Measurements from ENCODE around the gene MAPKAP1. TPM values are rescaled to one million over a fixed set of nuclear protein-coding genes. Genes with fewer than 3 reads are reported as not detected.

The MAPKAP1 gene
- total RNA-seq, result 109 and 116 TPM in 2 replicates
- 98.3 TPM for polyA plus RNA-seq (2012)

GRCh38 chr9:125706651-125707471 lies at the start of gene MAPKAP1:
TSS of gene MAPKAP1 (minus strand) at chr9:125707208. CDS start at chr9:125672574, 34,634 bp downstream.
- peak; percentile 97 for DNase-seq (ENCODE audit: low read depth)

- no peak for DNase-seq (ENCODE audit: low read depth)
These were observed 49.5 kb upstream of the MAPKAP1 start for GRCh38 chr9:125756518-125756917.

GRCh38 chr9:125755340-125755739 lies 48.3 kb upstream of the MAPKAP1 start:
- no peak for DNase-seq (ENCODE audit: low read depth)

DNA sequence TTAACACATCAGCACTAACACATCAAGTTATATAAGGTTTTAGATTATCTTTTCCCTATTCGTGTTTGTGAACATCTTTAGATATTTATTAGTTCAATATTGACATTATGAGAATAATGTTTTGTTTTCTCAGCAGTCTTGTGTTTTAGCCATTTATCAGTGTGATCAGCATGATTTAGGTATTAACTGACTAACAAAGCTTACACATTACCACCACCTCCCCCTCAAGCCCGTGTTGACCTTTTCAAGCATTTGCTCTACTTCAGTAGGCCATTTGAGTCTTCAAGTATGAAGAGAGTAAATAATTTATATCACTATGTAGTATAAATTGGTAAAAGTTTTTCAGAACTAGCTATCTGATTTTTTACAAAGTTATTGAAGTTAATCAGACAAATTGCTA lies 47.1 kb upstream of the MAPKAP1 start:
- no peak for DNase-seq (ENCODE audit: low read depth)

DNA sequence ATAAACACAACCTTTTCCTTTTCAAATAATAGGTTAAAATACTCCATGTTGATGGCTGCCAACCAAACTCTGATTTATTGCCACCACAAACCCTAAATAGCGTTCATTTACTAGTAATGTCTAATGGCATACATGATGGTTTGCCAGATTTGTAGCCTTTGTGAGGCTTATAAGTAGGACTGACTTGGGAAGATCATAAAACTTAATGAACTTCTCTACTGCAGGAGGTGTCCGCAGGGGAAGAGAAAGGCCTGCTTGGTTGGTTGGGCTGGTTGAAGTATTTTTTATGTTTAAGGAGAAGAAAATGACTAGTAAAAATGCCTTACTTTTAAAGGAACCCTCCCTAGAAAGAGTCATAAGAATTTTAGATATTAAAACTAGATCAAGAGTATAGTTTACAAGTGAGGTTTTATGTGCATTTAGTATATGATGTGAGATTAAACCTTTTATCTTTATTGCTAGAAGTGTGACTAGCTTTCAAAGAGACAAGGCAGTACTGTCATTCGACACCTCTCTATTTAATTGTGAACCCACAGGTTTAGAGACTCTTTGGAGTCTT lies 45.1 kb upstream of the MAPKAP1 start:
- DNase-seq (ENCODE audit: low read depth), result no peak

- no peak for DNase-seq (ENCODE audit: low read depth)
These were observed 43.6 kb upstream of the MAPKAP1 start for GRCh38 chr9:125750627-125751011.

DNA sequence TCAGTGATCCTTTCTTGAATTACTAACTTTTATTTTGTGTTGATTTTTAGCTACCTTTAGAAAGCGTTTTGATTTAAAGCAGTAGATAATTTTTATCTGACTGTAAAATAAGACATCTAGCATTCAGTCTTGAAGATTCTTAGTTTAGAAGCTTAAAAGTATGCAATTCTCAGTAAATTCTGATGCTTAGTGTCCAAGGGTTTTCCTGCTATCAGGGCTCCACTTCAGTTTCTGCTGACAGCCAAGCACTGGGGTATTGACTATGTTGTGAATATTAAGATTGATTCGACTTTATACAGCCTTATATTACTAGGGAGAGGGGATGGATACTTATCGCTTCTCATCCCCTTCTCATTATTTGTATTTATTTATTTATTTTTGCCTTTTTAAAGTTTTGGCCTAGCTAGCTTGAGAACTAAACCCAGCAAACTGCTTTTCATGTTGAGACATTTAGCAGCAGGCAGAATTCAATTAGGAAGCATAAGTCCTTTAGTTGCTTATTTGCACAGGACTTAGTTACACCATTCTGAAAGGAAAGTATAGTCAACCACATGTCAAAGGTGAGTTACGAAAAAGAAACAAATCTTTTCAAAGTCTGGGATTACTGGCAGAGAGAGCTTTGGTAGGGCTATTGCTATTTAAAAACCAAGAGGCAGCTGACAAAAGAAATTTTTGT lies 43.1 kb upstream of the MAPKAP1 start:
- DNase-seq (ENCODE audit: low read depth), result no peak

GRCh38 chr9:125749287-125749935 lies 42.4 kb upstream of the MAPKAP1 start:
- no peak for DNase-seq (ENCODE audit: low read depth)

DNA sequence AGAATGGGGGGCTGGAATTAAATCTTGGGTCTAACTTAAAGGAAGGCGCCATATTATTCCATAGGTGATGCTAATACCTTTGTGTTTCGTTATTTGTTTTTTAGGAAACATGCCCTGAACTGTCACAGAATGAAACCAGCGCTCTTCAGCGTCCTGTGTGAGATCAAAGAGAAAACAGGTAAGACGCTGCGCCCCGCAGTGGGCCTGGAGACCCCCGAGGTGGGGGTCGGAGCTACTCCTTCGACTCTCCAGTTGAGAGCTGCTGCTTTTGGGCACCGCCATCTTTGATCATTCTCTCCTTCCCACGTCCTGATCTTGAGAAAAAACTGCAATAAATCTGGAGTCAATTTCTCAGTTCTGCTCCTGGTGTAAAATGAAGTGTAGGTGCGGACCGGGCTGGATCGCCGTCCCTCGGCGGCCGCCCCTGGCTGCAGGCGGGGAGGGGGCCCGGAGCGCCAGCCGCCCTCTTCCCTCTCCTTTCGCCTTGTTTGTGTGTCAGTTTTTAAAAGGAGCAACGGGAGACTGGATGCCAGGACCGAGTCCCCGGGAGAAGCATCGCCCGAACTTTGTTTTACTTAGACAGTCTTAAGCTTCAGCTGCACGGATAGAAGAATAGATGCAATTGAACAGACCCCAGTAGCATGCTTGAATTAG lies 41.6 kb upstream of the MAPKAP1 start:
- DNase-seq (ENCODE audit: low read depth), result no peak

- DNase-seq (ENCODE audit: low read depth), result peak; percentile 49
These were observed 40.9 kb upstream of the MAPKAP1 start for GRCh38 chr9:125747765-125748445.

GRCh38 chr9:125747053-125747764 lies 40.2 kb upstream of the MAPKAP1 start, which contains the start of gene PBX3:
TSS of gene PBX3 (plus strand) at chr9:125747373.
- peak; percentile 55 for DNase-seq (ENCODE audit: low read depth)

DNA sequence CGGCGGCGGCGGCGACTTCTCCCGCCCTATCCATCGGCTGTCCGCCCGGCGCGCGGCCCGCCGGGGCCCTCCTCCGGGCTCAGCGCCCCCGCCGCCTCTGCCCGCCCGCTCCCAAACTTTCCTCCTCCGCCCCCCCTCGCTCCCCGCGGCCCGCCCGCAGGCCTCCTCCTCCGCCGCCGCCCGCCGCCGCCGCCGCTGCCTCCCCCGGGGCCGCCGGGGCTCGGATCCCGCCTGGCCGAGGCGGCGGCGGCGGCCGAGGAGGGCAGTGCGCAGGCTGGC lies 39.7 kb upstream of the MAPKAP1 start:
- DNase-seq (ENCODE audit: low read depth), result no peak

DNA sequence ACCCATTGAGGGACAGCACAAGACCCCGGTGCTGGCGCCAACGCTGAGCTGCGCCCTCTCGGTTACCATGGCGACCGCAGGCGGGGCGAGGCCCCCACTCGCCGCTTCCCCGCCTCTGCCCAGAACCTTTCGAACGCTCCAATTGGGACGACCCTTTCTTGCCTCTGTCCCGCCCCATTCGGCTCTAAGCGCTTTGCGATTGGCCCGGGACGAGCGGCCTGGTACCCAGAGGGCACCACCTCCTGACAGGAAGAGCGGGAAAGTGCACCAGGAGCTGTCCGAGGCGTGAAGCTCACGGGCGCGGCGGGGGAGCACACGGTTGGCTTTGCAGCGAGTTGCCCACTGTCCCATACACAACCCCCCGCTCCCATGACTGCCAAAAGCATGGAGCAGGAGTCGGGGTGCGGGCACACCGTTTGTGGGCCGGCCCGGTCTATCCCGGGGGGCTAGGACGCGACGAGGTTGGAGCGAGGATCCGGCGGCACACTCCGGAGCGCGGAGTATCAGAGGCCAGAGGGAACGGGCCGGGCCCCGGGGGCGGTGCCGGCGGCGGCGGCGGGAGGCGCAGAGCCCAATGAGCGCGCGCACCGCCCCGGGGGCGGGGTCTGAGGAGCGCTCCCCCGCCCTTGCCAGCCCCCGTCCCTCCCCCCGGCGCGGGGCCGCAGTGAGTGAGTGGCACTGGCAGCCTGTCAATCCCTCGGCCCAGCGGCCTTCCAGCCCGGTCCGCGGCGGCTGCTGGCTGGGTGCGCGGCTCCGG lies 39.2 kb upstream of the MAPKAP1 start:
- DNase-seq (ENCODE audit: low read depth), result peak; percentile 97

DNA sequence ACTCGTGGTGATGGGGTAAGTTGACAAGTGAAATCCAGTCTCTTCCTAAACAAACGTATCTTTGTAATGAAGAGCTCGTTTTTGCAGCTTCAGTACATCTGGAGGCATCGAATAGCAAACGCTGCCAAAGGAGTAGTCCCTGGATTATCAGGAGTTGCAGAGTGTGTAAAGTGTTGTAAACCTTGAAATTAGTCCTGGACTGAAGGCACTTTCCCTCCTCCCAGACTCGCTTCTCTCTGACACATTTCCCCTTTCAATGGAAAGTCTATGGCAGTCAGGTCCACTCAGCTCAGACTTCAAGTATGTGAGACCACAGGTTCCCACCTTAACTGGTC lies 38.6 kb upstream of the MAPKAP1 start:
- no peak for DNase-seq (ENCODE audit: low read depth)

- no peak for DNase-seq (ENCODE audit: low read depth)
These were observed 38.0 kb upstream of the MAPKAP1 start for GRCh38 chr9:125745018-125745417.

DNA sequence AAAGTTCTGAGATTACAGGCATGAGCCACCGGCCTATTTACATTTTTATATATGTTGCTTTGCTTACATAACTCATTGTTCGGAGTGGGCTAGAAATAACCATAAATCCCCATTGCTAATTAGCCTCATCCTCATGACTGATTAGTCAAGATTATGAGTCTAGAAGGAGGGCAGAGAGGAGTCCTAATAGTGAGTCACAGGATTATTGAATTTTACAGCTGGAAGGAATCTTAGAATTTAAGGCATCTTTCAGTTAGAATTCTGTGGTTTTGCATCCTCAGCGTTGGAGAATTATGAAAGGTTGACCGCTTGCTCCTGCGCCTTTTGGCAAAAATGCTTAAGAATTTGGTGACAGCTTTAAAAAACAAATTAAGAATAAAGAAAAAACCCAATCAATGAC lies 37.6 kb upstream of the MAPKAP1 start:
- peak; percentile 42 for DNase-seq (ENCODE audit: low read depth)

- DNase-seq (ENCODE audit: low read depth), result peak; percentile 14
These were observed 36.8 kb upstream of the MAPKAP1 start for GRCh38 chr9:125743682-125744428.

- no peak for DNase-seq (ENCODE audit: low read depth)
These were observed 35.6 kb upstream of the MAPKAP1 start for GRCh38 chr9:125742657-125743056.

- DNase-seq (ENCODE audit: low read depth), result peak; percentile 20
These were observed 32.4 kb upstream of the MAPKAP1 start for GRCh38 chr9:125739436-125739835.

All from myocyte (in vitro differentiated cells).